Sigmoid colon (tissue), 3 donors: ENCODE measurements around the gene CEP20.
"Not testable (repeated sequence)": the region's sequence is repeated elsewhere in the genome, so short reads cannot be mapped to it uniquely, and the experiment has no call there.

ENCODE experiments used
- POLR2A ChIP-seq, 2 donors: fragments of 450-650 bp; IDR thresholded peaks; one replicate each; pipeline ENCODE4 v1.6.1; 2016; ENCODE audit warnings: antibody characterized with exemption in 2 of 2, mild to moderate bottlenecking in 2 of 2, moderate library complexity in 2 of 2
- TF ChIP-seq, protein P1 (sequence below), 4 experiments: fragments of 450-650 bp in 3 of 4; fragments of 200-600 bp in 1 of 4; IDR thresholded peaks; one replicate each; pipeline ENCODE4 v1.5.1; 2016 to 2019; ENCODE audit warnings: antibody characterized with exemption in 4 of 4, mild to moderate bottlenecking in 3 of 4, moderate library complexity in 2 of 4

DNA sequence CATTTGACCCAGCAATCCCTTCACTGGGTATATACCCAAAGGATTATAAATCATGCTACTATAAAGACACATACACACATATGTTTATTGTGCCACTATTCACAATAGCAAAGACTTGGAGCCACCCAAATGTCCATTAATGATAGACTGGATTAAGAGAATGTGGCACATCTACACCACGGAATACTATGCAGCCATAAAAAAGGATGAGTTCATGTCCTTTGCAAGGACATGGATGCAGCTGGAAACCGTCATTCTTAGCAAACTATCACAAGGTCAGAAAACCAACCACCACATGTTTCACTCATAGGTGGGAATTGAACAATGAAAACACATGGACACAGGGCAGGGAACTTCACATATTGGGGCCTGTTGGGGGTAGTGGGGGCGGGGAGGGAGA is 29.9 kb upstream of the CEP20 start:
- TF ChIP-seq, protein P1, sequence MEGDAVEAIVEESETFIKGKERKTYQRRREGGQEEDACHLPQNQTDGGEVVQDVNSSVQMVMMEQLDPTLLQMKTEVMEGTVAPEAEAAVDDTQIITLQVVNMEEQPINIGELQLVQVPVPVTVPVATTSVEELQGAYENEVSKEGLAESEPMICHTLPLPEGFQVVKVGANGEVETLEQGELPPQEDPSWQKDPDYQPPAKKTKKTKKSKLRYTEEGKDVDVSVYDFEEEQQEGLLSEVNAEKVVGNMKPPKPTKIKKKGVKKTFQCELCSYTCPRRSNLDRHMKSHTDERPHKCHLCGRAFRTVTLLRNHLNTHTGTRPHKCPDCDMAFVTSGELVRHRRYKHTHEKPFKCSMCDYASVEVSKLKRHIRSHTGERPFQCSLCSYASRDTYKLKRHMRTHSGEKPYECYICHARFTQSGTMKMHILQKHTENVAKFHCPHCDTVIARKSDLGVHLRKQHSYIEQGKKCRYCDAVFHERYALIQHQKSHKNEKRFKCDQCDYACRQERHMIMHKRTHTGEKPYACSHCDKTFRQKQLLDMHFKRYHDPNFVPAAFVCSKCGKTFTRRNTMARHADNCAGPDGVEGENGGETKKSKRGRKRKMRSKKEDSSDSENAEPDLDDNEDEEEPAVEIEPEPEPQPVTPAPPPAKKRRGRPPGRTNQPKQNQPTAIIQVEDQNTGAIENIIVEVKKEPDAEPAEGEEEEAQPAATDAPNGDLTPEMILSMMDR (IDR thresholded peaks at IDR 0.05): not testable (repeated sequence)
- TF ChIP-seq POLR2A (IDR thresholded peaks at IDR 0.05): not testable (repeated sequence)
